Activated CD8-positive, alpha-beta T cell treated with anti-CD3 and anti-CD28 coated beads for 36 hours (primary cell): ENCODE data around the gene CACNA2D2. TPM values are rescaled to one million over a fixed set of nuclear protein-coding genes. Genes with fewer than 3 reads are reported as not detected.

Source experiments
- ATAC-seq: fragments of 200-7000 bp; cut with Tn5 transposase; one replicate; pipeline ENCODE4 v1.10.0; 2021; ENCODE audit warnings: mild to moderate bottlenecking, moderate library complexity
- CTCF ChIA-PET: fragments of 350-600 bp; sonication (Branson Sonifier 250); formaldehyde crosslinking; loops from one replicate; lab custom pipeline; 2021; ENCODE audit warnings: antibody characterized with exemption; lab: Charles Lee
- POLR2A ChIA-PET: fragments of 350-600 bp; sonication (Branson Sonifier 250); formaldehyde crosslinking; loops from one replicate; lab custom pipeline; 2021; ENCODE audit warnings: antibody characterized with exemption; lab: Charles Lee
- DNase-seq: peaks from one replicate; pipeline ENCODE4 v3.0.0-alpha.2; 2020
- H3K27ac Mint-ChIP-seq: one replicate; pipeline ENCODE4 v1.8.0; 2021; ENCODE audit warnings: mild to moderate bottlenecking, mixed read lengths
- H3K27me3 Mint-ChIP-seq: one replicate; pipeline ENCODE4 v1.8.0; 2021; ENCODE audit warnings: mixed read lengths
- H3K36me3 Mint-ChIP-seq: one replicate; pipeline ENCODE4 v1.8.0; 2021; ENCODE audit warnings: low read depth, mixed read lengths
- H3K4me1 Mint-ChIP-seq: one replicate; pipeline ENCODE4 v1.8.0; 2021; ENCODE audit warnings: low read depth, mixed read lengths
- H3K4me3 Mint-ChIP-seq: one replicate; pipeline ENCODE4 v1.8.0; 2021; ENCODE audit warnings: mild to moderate bottlenecking, moderate library complexity, mixed read lengths
- H3K9me3 Mint-ChIP-seq: one replicate; pipeline ENCODE4 v1.8.0; 2021; ENCODE audit warnings: mixed read lengths
- CTCF ChIP-seq: fragments of 200-600 bp; IDR thresholded peaks from one replicate; pipeline ENCODE4 v1.8.0; 2022; ENCODE audit warnings: antibody characterized with exemption, mild to moderate bottlenecking
- intact Hi-C: fragments of 100-400 bp; cut with micrococcal nuclease; formaldehyde crosslinking; loops from one replicate; pipeline ENCODE4 v1.10.0; 2022
- total RNA-seq, 2 experiments: library from RNA; stranded (reverse); gene quantifications; one replicate each; pipeline ENCODE4 v1.2.3, GENCODE V29; 2021

CACNA2D2 gene
- total RNA-seq, 2 experiments from 2014 or later: 1.6 to 2.1 TPM

- POLR2A ChIA-PET: no interaction called here
- no peaks in the 10 kb centered on the region for H3K27me3 Mint-ChIP-seq
- H3K27ac Mint-ChIP-seq: no peak overlapping the region
- H3K4me3 Mint-ChIP-seq: no peak overlapping the region
- H3K36me3 Mint-ChIP-seq: no peaks in the 10 kb centered on the region
- DNase-seq: peak; percentile 37
- no peaks in the 10 kb centered on the region for H3K9me3 Mint-ChIP-seq
- ATAC-seq: peak; percentile 44
- CTCF ChIA-PET: interaction anchor here (0.7 to 2.3 kb wide), 2 partner anchors 51 to 56 kb away, joined by 3 to 7 read pairs; no protein-coding TSS in a partner anchor
- H3K4me1 Mint-ChIP-seq: peaks cover 28% of the 10 kb centered on the region
- intact Hi-C loops: no loop called here
- TF ChIP-seq CTCF: no peak
Observed at GRCh38 chr3:50486219-50486888, 17.1 kb downstream of the CACNA2D2 start.

GRCh38 chr3:50484722-50485121, 18.7 kb downstream of the CACNA2D2 start:
- H3K4me3 Mint-ChIP-seq: no peak overlapping the region
- H3K4me1 Mint-ChIP-seq: peaks cover 27% of the 10 kb centered on the region
- no peaks in the 10 kb centered on the region for H3K27me3 Mint-ChIP-seq
- ATAC-seq: no peak
- no peak for TF ChIP-seq CTCF
- intact Hi-C loops: no loop called here
- no peaks in the 10 kb centered on the region for H3K36me3 Mint-ChIP-seq
- no peak for DNase-seq
- ChIA-PET CTCF (no interaction called here), POLR2A (no interaction called here)
- H3K27ac Mint-ChIP-seq: no peak overlapping the region
- no peaks in the 10 kb centered on the region for H3K9me3 Mint-ChIP-seq

- H3K4me3 Mint-ChIP-seq: no peak overlapping the region
- POLR2A ChIA-PET: no interaction called here
- no peaks in the 10 kb centered on the region for H3K36me3 Mint-ChIP-seq
- no peaks in the 10 kb centered on the region for H3K9me3 Mint-ChIP-seq
- H3K27ac Mint-ChIP-seq: no peak overlapping the region
- peaks cover 27% of the 10 kb centered on the region for H3K4me1 Mint-ChIP-seq
- CTCF ChIA-PET: interaction anchor here (1.1 kb wide), 1 partner anchor 58 kb away, joined by 4 read pairs; no protein-coding TSS in a partner anchor
- intact Hi-C loops: no loop called here
- TF ChIP-seq CTCF: no peak
- H3K27me3 Mint-ChIP-seq: no peaks in the 10 kb centered on the region
- no peak for ATAC-seq
- DNase-seq: no peak
Observed at GRCh38 chr3:50483374-50483773, 20.1 kb downstream of the CACNA2D2 start.

GRCh38 chr3:50481992-50482391, 21.4 kb downstream of the CACNA2D2 start:
- Mint-ChIP-seq H3K36me3 (no peaks in the 10 kb centered on the region), H3K4me1 (peaks cover 27% of the 10 kb centered on the region), H3K27me3 (no peaks in the 10 kb centered on the region), H3K27ac (no peak overlapping the region), H3K4me3 (no peak overlapping the region), H3K9me3 (no peaks in the 10 kb centered on the region)
- ATAC-seq: no peak
- intact Hi-C loops: no loop called here
- no peak for TF ChIP-seq CTCF
- ChIA-PET CTCF (interaction anchor here (1.9 kb wide), 1 partner anchor 45 kb away, joined by 6 read pairs; no protein-coding TSS in a partner anchor), POLR2A (no interaction called here)
- no peak for DNase-seq

- Mint-ChIP-seq H3K4me3 (no peak overlapping the region), H3K27me3 (no peaks in the 10 kb centered on the region), H3K9me3 (no peaks in the 10 kb centered on the region), H3K27ac (no peak overlapping the region), H3K4me1 (peaks cover 23% of the 10 kb centered on the region), H3K36me3 (no peaks in the 10 kb centered on the region)
- POLR2A ChIA-PET: interaction anchor here (1.0 kb wide), 1 partner anchor 18 kb away, joined by 3 read pairs; no protein-coding TSS in a partner anchor
- ATAC-seq: peak; percentile 55
- CTCF ChIA-PET: interaction anchor here (1.1 kb wide), 1 partner anchor 62 kb away, joined by 3 read pairs; no protein-coding TSS in a partner anchor
- TF ChIP-seq CTCF: no peak
- intact Hi-C loops: no loop called here
- DNase-seq: peak; percentile 56
Observed at GRCh38 chr3:50480471-50480870, 23.0 kb downstream of the CACNA2D2 start.
